H1 (cell line): ENCODE measurements around the gene DIAPH1. TPM values are rescaled to one million over a fixed set of nuclear protein-coding genes. Genes with fewer than 3 reads are reported as not detected.

Source experiments
- CTCF ChIA-PET: fragments of 300-600 bp; sonication (Branson Sonifier 250); formaldehyde crosslinking; loops from one replicate; lab custom pipeline; 2021; ENCODE audit not compliant: partially characterized antibody; lab: Charles Lee
- POLR2A ChIA-PET: fragments of 300-600 bp; sonication (Branson Sonifier 250); formaldehyde crosslinking; loops from one replicate; lab custom pipeline; 2021; ENCODE audit warnings: inconsistent platforms; ENCODE audit not compliant: partially characterized antibody; lab: Charles Lee
- DNase-seq, 2 experiments: peaks; one replicate each; pipeline versions ENCODE4 v3.0.0 to v3.0.0-alpha.2; 2010 to 2022; ENCODE audit warnings: low spot score in 2 of 2, low read depth in 1 of 2, mixed read lengths in 1 of 2
- FAIRE-seq: peaks from 2 replicates; lab custom pipeline; 2011; peaks lifted over from hg19 to GRCh38; lab: Jason Lieb, UNC
- H2AFZ ChIP-seq: 2 replicates; pipeline ENCODE4 v1.8.1; 2012; ENCODE audit warnings: low read length, inconsistent platforms
- H2AK5ac ChIP-seq: 2 replicates; pipeline ENCODE4 v1.6.1; 2013; ENCODE audit warnings: low read depth, low read length
- H2BK120ac ChIP-seq: replicated peaks from 2 replicates; pipeline ENCODE3; 2013; ENCODE audit warnings: low read depth, low read length, inconsistent platforms
- H2BK12ac ChIP-seq: 2 replicates; pipeline ENCODE4 v1.6.1; 2013; ENCODE audit warnings: low read depth, low read length
- H2BK15ac ChIP-seq: 2 replicates; pipeline ENCODE4 v1.6.1; 2013; ENCODE audit warnings: low read length
- H2BK20ac ChIP-seq: 2 replicates; pipeline ENCODE4 v1.6.1; 2013; ENCODE audit warnings: low read length
- H2BK5ac ChIP-seq: 2 replicates; pipeline ENCODE4 v1.6.1; 2013; ENCODE audit warnings: low read depth, low read length
- H3K14ac ChIP-seq: 2 replicates; pipeline ENCODE4 v1.6.1; 2013; ENCODE audit warnings: inconsistent platforms; ENCODE audit not compliant: insufficient read length
- H3K18ac ChIP-seq: 2 replicates; pipeline ENCODE4 v1.6.1; 2013; ENCODE audit warnings: low read length; ENCODE audit errors: extremely low read depth
- H3K23ac ChIP-seq: 2 replicates; pipeline ENCODE4 v1.6.1; 2013; ENCODE audit warnings: inconsistent platforms; ENCODE audit not compliant: insufficient read length
- H3K23me2 ChIP-seq: 2 replicates; pipeline ENCODE4 v1.6.1; 2013; ENCODE audit warnings: low read depth, low read length
- H3K27ac ChIP-seq: 2 replicates; pipeline ENCODE4 v1.6.1; 2011; ENCODE audit warnings: low read depth, low read length, inconsistent platforms
- H3K27me3 ChIP-seq, 4 experiments: replicated peaks in 1 of 4; 1 replicate in 1 of 4; 2 replicates in 3 of 4; pipeline versions ENCODE4 v1.6.1 to v1.8.1; 2011 to 2013; ENCODE audit warnings: low read length in 3 of 4, mild to moderate bottlenecking in 3 of 4, inconsistent platforms in 2 of 4, mixed read lengths in 2 of 4, moderate library complexity in 1 of 4; ENCODE audit not compliant: control insufficient read depth in 3 of 4, insufficient read depth in 3 of 4; ENCODE audit errors: extremely low read depth in 1 of 4
- H3K36me3 ChIP-seq, 4 experiments: 2 replicates each; pipeline versions ENCODE4 v1.6.1 to v1.8.1; 2011 to 2013; ENCODE audit warnings: mild to moderate bottlenecking in 4 of 4, low read length in 3 of 4, moderate library complexity in 2 of 4, control low read depth in 1 of 4, inconsistent platforms in 1 of 4; ENCODE audit not compliant: insufficient read depth in 4 of 4, control insufficient read depth in 2 of 4
- H3K4ac ChIP-seq: replicated peaks from 2 replicates; pipeline ENCODE3; 2013; ENCODE audit warnings: low read length, low read depth, mixed read lengths, inconsistent platforms; ENCODE audit not compliant: insufficient read length
- H3K4me1 ChIP-seq, 4 experiments: replicated peaks in 1 of 4; 1 replicate in 1 of 4; 2 replicates in 3 of 4; pipeline versions ENCODE4 v1.6.1 to v1.8.1; 2011 to 2013; ENCODE audit warnings: low read length in 3 of 4, inconsistent platforms in 2 of 4, mixed read lengths in 1 of 4; ENCODE audit not compliant: insufficient read depth in 4 of 4, control insufficient read depth in 3 of 4
- H3K4me2 ChIP-seq, 2 experiments: 2 replicates each; pipeline versions ENCODE4 v1.6.1 to v1.8.1; 2011 to 2013; ENCODE audit warnings: low read depth in 2 of 2, low read length in 2 of 2, control low read depth in 1 of 2, inconsistent platforms in 1 of 2, mild to moderate bottlenecking in 1 of 2; ENCODE audit not compliant: insufficient read depth in 1 of 2
- H3K4me3 ChIP-seq, 4 experiments: fragments of 200-600, 300-600 bp in 1 of 4; sonication (generic), shearing (Covaris generic), sonication (Bioruptor Twin) in 1 of 4; 2 replicates each; pipeline versions ENCODE4 v1.5.1 to v1.8.1; 2011 to 2016; ENCODE audit warnings: low read length in 4 of 4, low read depth in 3 of 4, control low read depth in 2 of 4, inconsistent platforms in 2 of 4, mild to moderate bottlenecking in 2 of 4, mixed read lengths in 1 of 4, moderate library complexity in 1 of 4; ENCODE audit not compliant: insufficient read depth in 2 of 4; ENCODE audit errors: extremely low read depth in 1 of 4
- H3K56ac ChIP-seq: replicated peaks from 2 replicates; pipeline ENCODE3; 2013; ENCODE audit warnings: low read depth, mild to moderate bottlenecking, mixed read lengths, low read length, inconsistent platforms; ENCODE audit not compliant: insufficient read length
- H3K79me1 ChIP-seq: 2 replicates; pipeline ENCODE4 v1.6.1; 2013; ENCODE audit warnings: low read depth, low read length, control low read depth
- H3K79me2 ChIP-seq, 2 experiments: 2 replicates each; pipeline versions ENCODE4 v1.6.1 to v1.8.1; 2012 to 2013; ENCODE audit warnings: low read length in 2 of 2, mild to moderate bottlenecking in 2 of 2, inconsistent platforms in 1 of 2; ENCODE audit not compliant: insufficient read depth in 2 of 2, control insufficient read depth in 1 of 2
- H3K9ac ChIP-seq, 4 experiments: replicated peaks in 1 of 4; 1 replicate in 1 of 4; 2 replicates in 3 of 4; pipeline versions ENCODE4 v1.6.1 to v1.8.1; 2011 to 2013; ENCODE audit warnings: low read depth in 3 of 4, low read length in 3 of 4, control low read depth in 2 of 4, mild to moderate bottlenecking in 2 of 4, moderate library complexity in 2 of 4, inconsistent platforms in 1 of 4; ENCODE audit errors: extremely low read depth in 1 of 4
- H3K9me3 ChIP-seq, 2 experiments: 2 replicates each; pipeline versions ENCODE4 v1.6.1 to v1.8.1; 2012 to 2013; ENCODE audit warnings: mild to moderate bottlenecking in 2 of 2, moderate library complexity in 2 of 2, control low read depth in 1 of 2, inconsistent platforms in 1 of 2, low read depth in 1 of 2, low read length in 1 of 2, mixed read lengths in 1 of 2; ENCODE audit not compliant: insufficient read depth in 2 of 2
- H4K20me1 ChIP-seq, 2 experiments: replicated peaks in 1 of 2; 2 replicates each; pipeline versions ENCODE3 to v1.8.1; 2011 to 2013; ENCODE audit warnings: inconsistent platforms in 2 of 2, low read length in 2 of 2, mild to moderate bottlenecking in 1 of 2; ENCODE audit not compliant: insufficient read depth in 2 of 2, control insufficient read depth in 1 of 2
- H4K5ac ChIP-seq: 2 replicates; pipeline ENCODE4 v1.6.1; 2013; ENCODE audit warnings: low read length, low read depth, mixed read lengths, inconsistent platforms; ENCODE audit not compliant: insufficient read length
- H4K8ac ChIP-seq: 2 replicates; pipeline ENCODE4 v1.8.0; 2013; ENCODE audit warnings: mild to moderate bottlenecking, moderate library complexity, low read length, inconsistent platforms; ENCODE audit not compliant: insufficient read depth; ENCODE audit errors: extremely low read depth
- H4K91ac ChIP-seq: replicated peaks from 2 replicates; pipeline ENCODE3; 2013; ENCODE audit warnings: low read length, mixed read lengths, inconsistent platforms; ENCODE audit not compliant: insufficient read length
- CREB1 ChIP-seq: IDR thresholded peaks from 2 replicates; pipeline ENCODE4 v1.6.1; 2012; ENCODE audit warnings: inconsistent platforms
- HDAC2 ChIP-seq, 2 experiments: fragments of 300-600 bp in 1 of 2; sonication (generic) in 1 of 2; IDR thresholded peaks; 2 replicates each; pipeline ENCODE4 v1.6.1; 2011 to 2012; ENCODE audit warnings: low read depth in 2 of 2, low read length in 2 of 2, mild to moderate bottlenecking in 2 of 2, moderate library complexity in 2 of 2, borderline replicate concordance in 1 of 2, inconsistent platforms in 1 of 2
- KDM4A ChIP-seq: IDR thresholded peaks from one replicate; pipeline ENCODE4 v1.7.1; 2012; ENCODE audit warnings: low read depth, mild to moderate bottlenecking, moderate library complexity, low read length, inconsistent platforms; ENCODE audit not compliant: severe bottlenecking
- POLR2AphosphoS5 ChIP-seq: IDR thresholded peaks from 2 replicates; pipeline ENCODE4 v1.6.1; 2011; ENCODE audit warnings: low read depth, low read length
- WGBS, 2 experiments: shearing (Covaris generic) in 1 of 2; methylation state at CpG; one replicate each; pipeline versions ENCODE4 v1.1.6 to v1.1.7; 2013 to 2015; ENCODE audit warnings: low lambda C conversion rate in 2 of 2, mixed read lengths in 2 of 2, inconsistent platforms in 1 of 2, low coverage in 1 of 2, missing lambda C conversion rate in 1 of 2; ENCODE audit not compliant: insufficient replicate concordance in 2 of 2, insufficient coverage in 1 of 2, insufficient read length in 1 of 2; ENCODE audit errors: extremely low coverage in 1 of 2, missing lambda C conversion rate in 1 of 2; 5-methylcytosine and 5-hydroxymethylcytosine counted together
- polyA plus RNA-seq, 7 experiments: library from polyadenylated mRNA; depleted of rRNA in 3 of 7; stranded (reverse) in 5 of 7; unstranded in 2 of 7; fragments of >200 nt in 5 of 7; fragments of 200-250 nt in 2 of 7; gene quantifications; 1 replicate in 5 of 7; 2 replicates in 1 of 7; 4 replicates in 1 of 7; pipeline versions ENCODE4 v1.2.1 to v1.2.3, GENCODE V29; 2011 to 2013; ENCODE audit warnings: missing spikeins in 2 of 7, mixed read lengths in 2 of 7
- total RNA-seq: library from RNA; stranded (reverse); fragmentation: NEBNext Ultra II Directional; extraction: Animal tissue kit (Norgen Biotek cat#: 25700); gene quantifications from 2 replicates; pipeline ENCODE4 v1.2.1, GENCODE V29; 2021

DIAPH1 gene
- total and polyA plus RNA-seq, 2 of the 8 experiments (the other 6 are each of a cell fraction or from before 2014, with no cell fraction given): 61.2 to 114 TPM

- H3K9me3 ChIP-seq: no peaks in the 10 kb centered on the region
- H3K9ac ChIP-seq: no peak overlapping the region
- POLR2A ChIA-PET: interaction anchor here (1.3 kb wide), 1 partner anchor 35 kb away, joined by 3 read pairs; no protein-coding TSS in a partner anchor
- H2BK15ac ChIP-seq: no peak overlapping the region
- no peak overlapping the region for H2AK5ac ChIP-seq
- no peak overlapping the region for H4K5ac ChIP-seq
- FAIRE-seq (no peak), DNase-seq (no peak)
- CTCF ChIA-PET: interaction anchor here (2.2 to 50.9 kb wide), 4 partner anchors 13 to 245 kb away, joined by 7 to 1236 read pairs (median 232); partner anchors contain the start of genes PCDHB15, PCDHGA10, PCDHGA11 and PCDHGA9
- no peak overlapping the region for H3K4me3 ChIP-seq
- no peak overlapping the region for H4K91ac ChIP-seq
- no peak overlapping the region; a peak in 1 of 4 replicates for H3K4me2 ChIP-seq
- peaks cover 20 to 56% (median 49%) of the 10 kb centered on the region in 4 experiments for H3K27me3 ChIP-seq
- no peak overlapping the region for H2BK20ac ChIP-seq
- no peak overlapping the region for H4K8ac ChIP-seq
- WGBS, 2 experiments: 88% methylated on average over 10 of the region's 10 CpGs; no CpG with 5 or more reads in 1 of the 2 experiments
- peaks cover 0 to 31% (median 22%) of the 10 kb centered on the region in 4 experiments; a peak in 6 of 7 replicates for H3K4me1 ChIP-seq
- no peak overlapping the region for H3K4ac ChIP-seq
- no peak overlapping the region for H3K56ac ChIP-seq
- H2AFZ ChIP-seq: no peak overlapping the region
- TF ChIP-seq KDM4A (no peak), HDAC2 (IDR thresholded peaks at IDR 0.05; ENCODE audit: borderline replicate concordance in 1 of 2, low read depth in 2 of 2, low read length in 2 of 2) (no peak), CREB1 (no peak), POLR2AphosphoS5 (no peak)
- no peaks in the 10 kb centered on the region; the same call in 1 of the 2 replicates for H3K79me1 ChIP-seq
- H3K36me3 ChIP-seq: no peaks in the 10 kb centered on the region
- peaks cover 21% of the 10 kb centered on the region for H3K23me2 ChIP-seq
- peaks cover 12 to 22% of the 10 kb centered on the region in 2 experiments for H4K20me1 ChIP-seq
- H3K23ac ChIP-seq: no peak overlapping the region
- no peak overlapping the region for H2BK5ac ChIP-seq
- H3K18ac ChIP-seq: no peak overlapping the region
- H3K14ac ChIP-seq: no peak overlapping the region
- H3K27ac ChIP-seq: no peak overlapping the region
- no peak overlapping the region for H2BK12ac ChIP-seq
- no peak overlapping the region for H2BK120ac ChIP-seq
- peaks cover 0 to 3% of the 10 kb centered on the region in 2 experiments; a peak in 1 of 4 replicates for H3K79me2 ChIP-seq
Observed at GRCh38 chr5:141490271-141490670, 128.5 kb downstream of the DIAPH1 start.
